ENCODE data around the gene SULT1E1.

DNA sequence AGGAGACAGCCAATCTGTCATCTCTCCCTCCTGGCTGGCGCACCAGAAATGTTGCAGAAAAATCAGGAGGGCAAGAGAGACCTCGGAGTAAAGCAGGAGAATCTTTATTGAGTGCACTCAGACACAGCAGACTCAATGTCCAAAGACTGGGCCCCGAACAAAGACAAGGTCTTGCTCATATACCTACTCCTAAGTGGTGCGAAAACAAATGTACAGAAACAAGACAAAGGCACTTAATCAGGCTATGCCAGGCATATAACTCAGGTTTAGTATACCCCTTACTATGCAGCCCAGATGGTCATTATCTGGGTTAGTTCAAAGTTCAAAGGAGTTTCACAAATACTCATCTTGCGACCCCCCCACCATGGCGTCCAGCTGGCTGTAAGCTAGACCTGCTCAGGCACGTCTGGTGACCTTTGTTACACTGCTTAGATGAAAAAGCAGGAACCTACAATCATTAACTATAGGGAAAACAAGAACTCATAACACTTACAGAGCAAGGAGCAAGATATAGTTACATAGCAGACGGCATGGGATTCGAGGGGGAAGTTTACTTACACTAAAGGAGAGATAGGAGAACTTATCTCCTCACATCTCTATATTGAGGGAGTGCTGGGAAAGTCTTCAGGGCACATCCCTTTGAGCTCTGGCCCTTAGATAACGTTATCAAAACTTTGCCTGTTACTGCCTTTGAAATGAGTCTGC lies 27.5 kb downstream of the SULT1E1 start:
- no peak for TF ChIP-seq GATA2 (IDR thresholded peaks at IDR 0.05; ENCODE audit: low read depth, low read length)
- TF ChIP-seq GATA3 (IDR thresholded peaks at IDR 0.05; ENCODE audit: low read depth, low read length), result no peak

Measured in SH-SY5Y (cell line).